ENCODE results near the gene C10orf88.

DNA sequence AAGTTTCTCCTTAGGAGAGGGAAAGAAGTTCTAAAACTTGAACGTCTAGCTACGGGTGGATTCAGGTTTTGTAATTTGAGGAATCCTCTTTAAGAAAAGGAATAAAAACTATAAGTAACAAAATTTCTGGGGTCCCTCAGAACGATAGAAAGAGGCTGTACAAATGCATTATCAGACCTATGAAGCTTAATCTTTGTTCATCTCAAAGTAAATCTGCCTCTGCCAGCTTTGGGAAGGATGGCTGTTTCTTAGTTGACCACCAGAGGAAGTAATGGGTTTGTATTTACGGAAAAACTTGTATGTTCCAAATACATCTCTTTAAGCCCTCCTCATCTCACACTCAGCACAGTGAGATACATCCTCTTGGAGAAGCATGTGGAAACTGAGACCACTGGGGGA lies 27.0 kb upstream of the C10orf88 start:
- TF ChIP-seq CTCF (conservative IDR thresholded peaks at IDR 0.05; ENCODE audit: low read length) (peak; percentile 55), EZH2phosphoT487 (IDR thresholded peaks at IDR 0.05; ENCODE audit: borderline replicate concordance) (no peak)

Data from Loucy (cell line).